ENCODE results near the gene NKX2-4. TPM values are rescaled to one million over a fixed set of nuclear protein-coding genes. Genes with fewer than 3 reads are reported as not detected.

Gene NKX2-4
- polyA plus RNA-seq (2013, experiment 1 of 2): 0.07 TPM
- 0.06 TPM for polyA plus RNA-seq (2013, experiment 2 of 2)

- Histone ChIP-seq H3K27ac (ENCODE audit: low read depth, low read length) (no peak within 1 kb of the TSS), H3K18ac (ENCODE audit: low read length) (no peak within 1 kb of the TSS), H3K9ac (ENCODE audit: low read length) (no peak within 1 kb of the TSS), H3K36me3 (ENCODE audit: control insufficient read depth, insufficient read depth, low read length) (no peaks in the 10 kb centered on the region), H3K4ac (ENCODE audit: low read depth, low read length) (no peak within 1 kb of the TSS), H3K79me1 (ENCODE audit: low read length) (no peaks in the 10 kb centered on the region), H3K27me3 (ENCODE audit: insufficient read depth, low read length, poor library complexity) (peaks cover 42% of the 10 kb centered on the region), H3K4me2 (ENCODE audit: low read length) (peak within 1 kb of the TSS; percentile 25), H3K79me2 (ENCODE audit: control insufficient read depth, insufficient read depth, low read length) (no peaks in the 10 kb centered on the region), H3K4me1 (ENCODE audit: control insufficient read depth, low read depth, low read length) (no peaks in the 10 kb centered on the region), H2AK5ac (ENCODE audit: low read length) (no peak within 1 kb of the TSS), H3K56ac (ENCODE audit: low read length) (no peak within 1 kb of the TSS), H2BK15ac (replicated peaks; ENCODE audit: low read depth) (no peak within 1 kb of the TSS), H2BK5ac (ENCODE audit: low read length) (no peak within 1 kb of the TSS), H4K8ac (ENCODE audit: low read depth, low read length) (no peak within 1 kb of the TSS), H3K23ac (ENCODE audit: low read length) (no peak within 1 kb of the TSS), H3K4me3 (ENCODE audit: low read length) (no peak within 1 kb of the TSS), H2BK120ac (ENCODE audit: low read depth, low read length) (no peak within 1 kb of the TSS), H4K5ac (ENCODE audit: low read length) (no peak within 1 kb of the TSS)
- no peak for DNase-seq
- WGBS (ENCODE audit: extremely low coverage, insufficient coverage, low lambda C conversion rate): no CpG with 5 or more reads among the region's 57 CpGs
Measured at GRCh38 chr20:21397341-21398108, at the start of gene NKX2-4. NKX2-4 (minus strand) TSS chr20:21397526; CDS start chr20:21397399, 127 bp downstream.

- H2BK120ac ChIP-seq (ENCODE audit: low read depth, low read length): no peak overlapping the region
- H3K27me3 ChIP-seq (ENCODE audit: insufficient read depth, low read length, poor library complexity): no peaks in the 10 kb centered on the region
- H2AK5ac ChIP-seq (ENCODE audit: low read length): no peak overlapping the region
- H3K4me1 ChIP-seq (ENCODE audit: control insufficient read depth, low read depth, low read length): no peaks in the 10 kb centered on the region
- no peak overlapping the region for H3K23ac ChIP-seq (ENCODE audit: low read length)
- no peaks in the 10 kb centered on the region for H3K36me3 ChIP-seq (ENCODE audit: control insufficient read depth, insufficient read depth, low read length)
- no peak overlapping the region for H3K56ac ChIP-seq (ENCODE audit: low read length)
- H4K8ac ChIP-seq (ENCODE audit: low read depth, low read length): no peak overlapping the region
- H2BK5ac ChIP-seq (ENCODE audit: low read length): no peak overlapping the region
- H3K79me2 ChIP-seq (ENCODE audit: control insufficient read depth, insufficient read depth, low read length): no peaks in the 10 kb centered on the region
- H4K5ac ChIP-seq (ENCODE audit: low read length): no peak overlapping the region
- H3K4me3 ChIP-seq (ENCODE audit: low read length): no peak overlapping the region
- no peak overlapping the region for H3K18ac ChIP-seq (ENCODE audit: low read length)
- no peak overlapping the region for H3K9ac ChIP-seq (ENCODE audit: low read length)
- no peak overlapping the region for H2BK15ac ChIP-seq (replicated peaks; ENCODE audit: low read depth)
- no peak overlapping the region for H3K27ac ChIP-seq (ENCODE audit: low read depth, low read length)
- H3K79me1 ChIP-seq (ENCODE audit: low read length): no peaks in the 10 kb centered on the region
- no peak for DNase-seq
- WGBS (ENCODE audit: extremely low coverage, insufficient coverage, low lambda C conversion rate): no CpG with 5 or more reads among the region's 2 CpGs
- H3K4me2 ChIP-seq (ENCODE audit: low read length): no peak overlapping the region
- no peak overlapping the region for H3K4ac ChIP-seq (ENCODE audit: low read depth, low read length)
Measured at GRCh38 chr20:21437816-21438215, 40.5 kb upstream of the NKX2-4 start.

- H3K56ac ChIP-seq (ENCODE audit: low read length): no peak overlapping the region
- no peak overlapping the region for H2BK5ac ChIP-seq (ENCODE audit: low read length)
- H4K5ac ChIP-seq (ENCODE audit: low read length): no peak overlapping the region
- no peak overlapping the region for H3K4me2 ChIP-seq (ENCODE audit: low read length)
- H3K79me1 ChIP-seq (ENCODE audit: low read length): no peaks in the 10 kb centered on the region
- H3K18ac ChIP-seq (ENCODE audit: low read length): no peak overlapping the region
- WGBS (ENCODE audit: extremely low coverage, insufficient coverage, low lambda C conversion rate): no CpG with 5 or more reads among the region's 1 CpG
- no peak overlapping the region for H3K9ac ChIP-seq (ENCODE audit: low read length)
- no peak overlapping the region for H2BK15ac ChIP-seq (replicated peaks; ENCODE audit: low read depth)
- no peak overlapping the region for H3K4ac ChIP-seq (ENCODE audit: low read depth, low read length)
- H4K8ac ChIP-seq (ENCODE audit: low read depth, low read length): no peak overlapping the region
- H3K4me1 ChIP-seq (ENCODE audit: control insufficient read depth, low read depth, low read length): no peaks in the 10 kb centered on the region
- H2BK120ac ChIP-seq (ENCODE audit: low read depth, low read length): no peak overlapping the region
- no peaks in the 10 kb centered on the region for H3K36me3 ChIP-seq (ENCODE audit: control insufficient read depth, insufficient read depth, low read length)
- no peaks in the 10 kb centered on the region for H3K27me3 ChIP-seq (ENCODE audit: insufficient read depth, low read length, poor library complexity)
- H3K4me3 ChIP-seq (ENCODE audit: low read length): no peak overlapping the region
- no peak for DNase-seq
- H3K27ac ChIP-seq (ENCODE audit: low read depth, low read length): no peak overlapping the region
- no peak overlapping the region for H3K23ac ChIP-seq (ENCODE audit: low read length)
- H2AK5ac ChIP-seq (ENCODE audit: low read length): no peak overlapping the region
- no peaks in the 10 kb centered on the region for H3K79me2 ChIP-seq (ENCODE audit: control insufficient read depth, insufficient read depth, low read length)
Measured at GRCh38 chr20:21437248-21437647, 39.9 kb upstream of the NKX2-4 start.

- H3K4ac ChIP-seq (ENCODE audit: low read depth, low read length): no peak overlapping the region
- H3K4me3 ChIP-seq (ENCODE audit: low read length): no peak overlapping the region
- DNase-seq: no peak
- no peak overlapping the region for H2AK5ac ChIP-seq (ENCODE audit: low read length)
- no peaks in the 10 kb centered on the region for H3K36me3 ChIP-seq (ENCODE audit: control insufficient read depth, insufficient read depth, low read length)
- no peak overlapping the region for H2BK120ac ChIP-seq (ENCODE audit: low read depth, low read length)
- no CpG with 5 or more reads among the region's 4 CpGs for WGBS (ENCODE audit: extremely low coverage, insufficient coverage, low lambda C conversion rate)
- H3K79me2 ChIP-seq (ENCODE audit: control insufficient read depth, insufficient read depth, low read length): no peaks in the 10 kb centered on the region
- H2BK15ac ChIP-seq (replicated peaks; ENCODE audit: low read depth): no peak overlapping the region
- H3K79me1 ChIP-seq (ENCODE audit: low read length): no peaks in the 10 kb centered on the region
- H3K23ac ChIP-seq (ENCODE audit: low read length): no peak overlapping the region
- H3K27ac ChIP-seq (ENCODE audit: low read depth, low read length): no peak overlapping the region
- H3K27me3 ChIP-seq (ENCODE audit: insufficient read depth, low read length, poor library complexity): no peaks in the 10 kb centered on the region
- no peak overlapping the region for H2BK5ac ChIP-seq (ENCODE audit: low read length)
- H3K9ac ChIP-seq (ENCODE audit: low read length): no peak overlapping the region
- no peak overlapping the region for H4K5ac ChIP-seq (ENCODE audit: low read length)
- no peak overlapping the region for H3K4me2 ChIP-seq (ENCODE audit: low read length)
- no peak overlapping the region for H3K18ac ChIP-seq (ENCODE audit: low read length)
- H3K4me1 ChIP-seq (ENCODE audit: control insufficient read depth, low read depth, low read length): no peaks in the 10 kb centered on the region
- no peak overlapping the region for H3K56ac ChIP-seq (ENCODE audit: low read length)
- no peak overlapping the region for H4K8ac ChIP-seq (ENCODE audit: low read depth, low read length)
Measured at GRCh38 chr20:21436205-21436604, 38.9 kb upstream of the NKX2-4 start.

- H3K4ac ChIP-seq (ENCODE audit: low read depth, low read length): no peak overlapping the region
- no peaks in the 10 kb centered on the region for H3K36me3 ChIP-seq (ENCODE audit: control insufficient read depth, insufficient read depth, low read length)
- H3K56ac ChIP-seq (ENCODE audit: low read length): no peak overlapping the region
- DNase-seq: no peak
- H3K79me1 ChIP-seq (ENCODE audit: low read length): no peaks in the 10 kb centered on the region
- no peaks in the 10 kb centered on the region for H3K79me2 ChIP-seq (ENCODE audit: control insufficient read depth, insufficient read depth, low read length)
- WGBS (ENCODE audit: extremely low coverage, insufficient coverage, low lambda C conversion rate): no CpG with 5 or more reads among the region's 3 CpGs
- no peak overlapping the region for H2BK5ac ChIP-seq (ENCODE audit: low read length)
- H4K5ac ChIP-seq (ENCODE audit: low read length): no peak overlapping the region
- no peak overlapping the region for H2BK120ac ChIP-seq (ENCODE audit: low read depth, low read length)
- no peaks in the 10 kb centered on the region for H3K27me3 ChIP-seq (ENCODE audit: insufficient read depth, low read length, poor library complexity)
- H2BK15ac ChIP-seq (replicated peaks; ENCODE audit: low read depth): no peak overlapping the region
- no peak overlapping the region for H3K4me2 ChIP-seq (ENCODE audit: low read length)
- H3K23ac ChIP-seq (ENCODE audit: low read length): no peak overlapping the region
- no peak overlapping the region for H3K18ac ChIP-seq (ENCODE audit: low read length)
- H3K27ac ChIP-seq (ENCODE audit: low read depth, low read length): no peak overlapping the region
- no peak overlapping the region for H3K4me3 ChIP-seq (ENCODE audit: low read length)
- H4K8ac ChIP-seq (ENCODE audit: low read depth, low read length): no peak overlapping the region
- no peak overlapping the region for H2AK5ac ChIP-seq (ENCODE audit: low read length)
- H3K9ac ChIP-seq (ENCODE audit: low read length): no peak overlapping the region
- H3K4me1 ChIP-seq (ENCODE audit: control insufficient read depth, low read depth, low read length): no peaks in the 10 kb centered on the region
Measured at GRCh38 chr20:21435576-21435975, 38.2 kb upstream of the NKX2-4 start.

Measured in mesendoderm (in vitro differentiated cells).